ENCODE measurements around the gene PPM1N.
A peak's percentile ranks its signal among the peaks of the same experiment; 100 is the strongest.

Gene PPM1N

GRCh38 chr19:45526971-45527370 lies 28.7 kb downstream of the PPM1N start:
- H3K4me1 ChIP-seq (ENCODE audit: insufficient read depth, low read length), result no peaks in the 10 kb centered on the region
- H3K27ac ChIP-seq (ENCODE audit: low read depth, low read length), result no peak overlapping the region
- no peak overlapping the region for H3K9ac ChIP-seq (ENCODE audit: low read depth, low read length)
- H3K36me3 ChIP-seq (ENCODE audit: insufficient read depth, low read length), result peaks cover 43% of the 10 kb centered on the region
- no peaks in the 10 kb centered on the region for H3K27me3 ChIP-seq (ENCODE audit: insufficient read depth, low read length)
- 0 out of 2 replicates have a peak, but pooled peaks cover 8% of the 10 kb centered on the region for H3K9me3 ChIP-seq (ENCODE audit: insufficient read depth, low read depth, low read length)
- WGBS, result 94% methylated on average over 4 of the region's 4 CpGs
- H3K4me3 ChIP-seq (ENCODE audit: low read length), result no peak overlapping the region

- peak overlapping the region; percentile 16; the same call in 1 of the 2 replicates for H3K27ac ChIP-seq (ENCODE audit: low read depth, low read length)
- peak overlapping the region; percentile 50 for H3K4me3 ChIP-seq (ENCODE audit: low read length)
- H3K36me3 ChIP-seq (ENCODE audit: insufficient read depth, low read length), result peaks cover 38% of the 10 kb centered on the region
- H3K9me3 ChIP-seq (ENCODE audit: insufficient read depth, low read depth, low read length), result 0 out of 2 replicates have a peak, but pooled peaks cover 8% of the 10 kb centered on the region
- H3K4me1 ChIP-seq (ENCODE audit: insufficient read depth, low read length), result no peaks in the 10 kb centered on the region
- WGBS, result 91% methylated on average over 15 of the region's 15 CpGs
- H3K9ac ChIP-seq (ENCODE audit: low read depth, low read length), result no peak overlapping the region
- no peaks in the 10 kb centered on the region for H3K27me3 ChIP-seq (ENCODE audit: insufficient read depth, low read length)
These were observed 29.5 kb downstream of the PPM1N start for GRCh38 chr19:45527731-45528130.

- Histone ChIP-seq H3K36me3 (ENCODE audit: insufficient read depth, low read length) (peaks cover 35% of the 10 kb centered on the region), H3K27ac (ENCODE audit: low read depth, low read length) (peak overlapping the region; percentile 16; the same call in 1 of the 2 replicates)
- WGBS, result 82% methylated on average over 16 of the region's 17 CpGs
These were observed 30.0 kb downstream of the PPM1N start for GRCh38 chr19:45528149-45528743.

GRCh38 chr19:45528744-45529419 lies 30.6 kb downstream of the PPM1N start:
- Histone ChIP-seq H3K27me3 (ENCODE audit: insufficient read depth, low read length) (no peaks in the 10 kb centered on the region), H3K4me1 (ENCODE audit: insufficient read depth, low read length) (no peaks in the 10 kb centered on the region), H3K4me3 (ENCODE audit: low read length) (peak overlapping the region; percentile 50), H3K9ac (ENCODE audit: low read depth, low read length) (no peak overlapping the region), H3K9me3 (ENCODE audit: insufficient read depth, low read depth, low read length) (0 out of 2 replicates have a peak, but pooled peaks cover 8% of the 10 kb centered on the region), H3K36me3 (ENCODE audit: insufficient read depth, low read length) (peaks cover 34% of the 10 kb centered on the region), H3K27ac (ENCODE audit: low read depth, low read length) (peak overlapping the region; percentile 34; the same call in 1 of the 2 replicates)
- 92% methylated on average over 49 of the region's 49 CpGs for WGBS

More at GRCh38 chr19:45528149-45528743, 30.0 kb downstream of the PPM1N start:
- peak overlapping the region; percentile 50 for H3K4me3 ChIP-seq (ENCODE audit: low read length)
- no peaks in the 10 kb centered on the region for H3K27me3 ChIP-seq (ENCODE audit: insufficient read depth, low read length)
- H3K9ac ChIP-seq (ENCODE audit: low read depth, low read length), result no peak overlapping the region
- 0 out of 2 replicates have a peak, but pooled peaks cover 8% of the 10 kb centered on the region for H3K9me3 ChIP-seq (ENCODE audit: insufficient read depth, low read depth, low read length)
- no peaks in the 10 kb centered on the region for H3K4me1 ChIP-seq (ENCODE audit: insufficient read depth, low read length)

GRCh38 chr19:45529420-45529785 lies 31.2 kb downstream of the PPM1N start:
- Histone ChIP-seq H3K27me3 (ENCODE audit: insufficient read depth, low read length) (no peaks in the 10 kb centered on the region), H3K4me3 (ENCODE audit: low read length) (peak overlapping the region; percentile 50; the same call in 1 of the 2 replicates), H3K4me1 (ENCODE audit: insufficient read depth, low read length) (no peaks in the 10 kb centered on the region), H3K9ac (ENCODE audit: low read depth, low read length) (no peak overlapping the region), H3K27ac (ENCODE audit: low read depth, low read length) (peak overlapping the region; percentile 34; the same call in 1 of the 2 replicates), H3K9me3 (ENCODE audit: insufficient read depth, low read depth, low read length) (0 out of 2 replicates have a peak, but pooled peaks cover 8% of the 10 kb centered on the region), H3K36me3 (ENCODE audit: insufficient read depth, low read length) (peaks cover 29% of the 10 kb centered on the region)
- WGBS, result 97% methylated on average over 13 of the region's 14 CpGs

- no peaks in the 10 kb centered on the region for H3K4me1 ChIP-seq (ENCODE audit: insufficient read depth, low read length)
- peaks cover 12% of the 10 kb centered on the region for H3K36me3 ChIP-seq (ENCODE audit: insufficient read depth, low read length)
- 0 out of 2 replicates have a peak, but pooled peaks cover 8% of the 10 kb centered on the region for H3K9me3 ChIP-seq (ENCODE audit: insufficient read depth, low read depth, low read length)
- no peak overlapping the region for H3K4me3 ChIP-seq (ENCODE audit: low read length)
- H3K9ac ChIP-seq (ENCODE audit: low read depth, low read length), result no peak overlapping the region
- no peaks in the 10 kb centered on the region for H3K27me3 ChIP-seq (ENCODE audit: insufficient read depth, low read length)
- no peak overlapping the region for H3K27ac ChIP-seq (ENCODE audit: low read depth, low read length)
- 96% methylated on average over 1 of the region's 1 CpG for WGBS
These were observed 33.1 kb downstream of the PPM1N start for GRCh38 chr19:45531349-45531748.

GRCh38 chr19:45539459-45539858 lies 41.2 kb downstream of the PPM1N start:
- WGBS, result 96% methylated on average over 7 of the region's 9 CpGs

GRCh38 chr19:45542234-45542668 lies 44.0 kb downstream of the PPM1N start:
- no peak overlapping the region for H3K9ac ChIP-seq (ENCODE audit: low read depth, low read length)
- H3K36me3 ChIP-seq (ENCODE audit: insufficient read depth, low read length), result no peaks in the 10 kb centered on the region
- H3K4me1 ChIP-seq (ENCODE audit: insufficient read depth, low read length), result no peaks in the 10 kb centered on the region
- no peaks in the 10 kb centered on the region for H3K27me3 ChIP-seq (ENCODE audit: insufficient read depth, low read length)
- H3K9me3 ChIP-seq (ENCODE audit: insufficient read depth, low read depth, low read length), result no peaks in the 10 kb centered on the region
- H3K4me3 ChIP-seq (ENCODE audit: low read length), result no peak overlapping the region
- WGBS, result 92% methylated on average over 7 of the region's 7 CpGs
- no peak overlapping the region for H3K27ac ChIP-seq (ENCODE audit: low read depth, low read length)

More at GRCh38 chr19:45539459-45539858, 41.2 kb downstream of the PPM1N start:
- no peaks in the 10 kb centered on the region for H3K36me3 ChIP-seq (ENCODE audit: insufficient read depth, low read length)
- H3K4me1 ChIP-seq (ENCODE audit: insufficient read depth, low read length), result no peaks in the 10 kb centered on the region
- no peaks in the 10 kb centered on the region for H3K9me3 ChIP-seq (ENCODE audit: insufficient read depth, low read depth, low read length)
- no peak overlapping the region for H3K9ac ChIP-seq (ENCODE audit: low read depth, low read length)
- no peak overlapping the region for H3K27ac ChIP-seq (ENCODE audit: low read depth, low read length)
- no peaks in the 10 kb centered on the region for H3K27me3 ChIP-seq (ENCODE audit: insufficient read depth, low read length)
- H3K4me3 ChIP-seq (ENCODE audit: low read length), result no peak overlapping the region

- H3K4me1 ChIP-seq (ENCODE audit: insufficient read depth, low read length), result no peaks in the 10 kb centered on the region
- H3K36me3 ChIP-seq (ENCODE audit: insufficient read depth, low read length), result no peaks in the 10 kb centered on the region
- H3K4me3 ChIP-seq (ENCODE audit: low read length), result no peak overlapping the region
- H3K9me3 ChIP-seq (ENCODE audit: insufficient read depth, low read depth, low read length), result no peaks in the 10 kb centered on the region
- no peak overlapping the region for H3K9ac ChIP-seq (ENCODE audit: low read depth, low read length)
- H3K27ac ChIP-seq (ENCODE audit: low read depth, low read length), result no peak overlapping the region
- H3K27me3 ChIP-seq (ENCODE audit: insufficient read depth, low read length), result no peaks in the 10 kb centered on the region
- 90% methylated on average over 10 of the region's 10 CpGs for WGBS
These were observed 49.0 kb downstream of the PPM1N start for GRCh38 chr19:45547211-45547770.

- no peaks in the 10 kb centered on the region for H3K4me1 ChIP-seq (ENCODE audit: insufficient read depth, low read length)
- H3K9ac ChIP-seq (ENCODE audit: low read depth, low read length), result no peak overlapping the region
- H3K27ac ChIP-seq (ENCODE audit: low read depth, low read length), result no peak overlapping the region
These were observed 49.8 kb downstream of the PPM1N start for GRCh38 chr19:45547965-45548609.

More at GRCh38 chr19:45547965-45548609, 49.8 kb downstream of the PPM1N start:
- Histone ChIP-seq H3K9me3 (ENCODE audit: insufficient read depth, low read depth, low read length) (no peaks in the 10 kb centered on the region), H3K36me3 (ENCODE audit: insufficient read depth, low read length) (no peaks in the 10 kb centered on the region), H3K4me3 (ENCODE audit: low read length) (no peak overlapping the region), H3K27me3 (ENCODE audit: insufficient read depth, low read length) (no peaks in the 10 kb centered on the region)
- 74% methylated on average over 9 of the region's 9 CpGs for WGBS

Data from HUES64 (cell line).